IPS-NIHi7 (cell line): Measurements from ENCODE around the gene SLC50A1.
A peak's percentile ranks its signal among the peaks of the same experiment; 100 is the strongest.

ENCODE experiments used
- DNase-seq: peaks from one replicate; pipeline ENCODE4 v3.0.0; 2012; ENCODE audit warnings: mixed read lengths; ENCODE audit errors: extremely low spot score

The SLC50A1 gene

GRCh38 chr1:155135415-155136028 is at the start of gene SLC50A1:
SLC50A1 (plus strand) TSS chr1:155135852; CDS start chr1:155135912, 60 bp downstream.
- DNase-seq = peak; percentile 96

- DNase-seq = peak; percentile 80
Observed at GRCh38 chr1:155086128-155086741, 49.4 kb upstream of the SLC50A1 start.

- no peak for DNase-seq
Observed at GRCh38 chr1:155086856-155087535, 48.7 kb upstream of the SLC50A1 start.

- DNase-seq = peak; percentile 84
Observed at GRCh38 chr1:155091071-155092051, 44.3 kb upstream of the SLC50A1 start.

- DNase-seq = no peak
Observed at GRCh38 chr1:155092131-155092530, 43.5 kb upstream of the SLC50A1 start.

GRCh38 chr1:155092641-155093040 is 43.0 kb upstream of the SLC50A1 start:
- DNase-seq = no peak

GRCh38 chr1:155093911-155094621 is 41.6 kb upstream of the SLC50A1 start:
- DNase-seq = peak; percentile 56

GRCh38 chr1:155094622-155094948 is 41.1 kb upstream of the SLC50A1 start:
- DNase-seq = no peak

GRCh38 chr1:155099331-155099730 is 36.3 kb upstream of the SLC50A1 start:
- no peak for DNase-seq

- DNase-seq = no peak
Observed at GRCh38 chr1:155103325-155103724, 32.3 kb upstream of the SLC50A1 start.

- no peak for DNase-seq
Observed at GRCh38 chr1:155104605-155105534, 30.8 kb upstream of the SLC50A1 start.

GRCh38 chr1:155105604-155106011 is 30.0 kb upstream of the SLC50A1 start:
- DNase-seq = no peak

GRCh38 chr1:155106862-155107261 is 28.8 kb upstream of the SLC50A1 start:
- no peak for DNase-seq

- no peak for DNase-seq
Observed at GRCh38 chr1:155107309-155108264, 28.1 kb upstream of the SLC50A1 start.

- DNase-seq = no peak
Observed at GRCh38 chr1:155108296-155108695, 27.4 kb upstream of the SLC50A1 start.

GRCh38 chr1:155110381-155110780 is 25.3 kb upstream of the SLC50A1 start:
- no peak for DNase-seq

GRCh38 chr1:155110826-155111225 is 24.8 kb upstream of the SLC50A1 start:
- DNase-seq = no peak

- no peak for DNase-seq
Observed at GRCh38 chr1:155113450-155113980, 22.1 kb upstream of the SLC50A1 start.
